GM19328 (cell line): Measurements from ENCODE around the gene SYPL1.
"Not testable (repeated sequence)": the region's sequence is repeated elsewhere in the genome, so short reads cannot be mapped to it uniquely, and the experiment has no call there.

Source experiments
- ATAC-seq: cut with Tn5 transposase; IDR thresholded peaks from one replicate; pipeline ENCODE4 v1.9.1; 2021; ENCODE audit warnings: mild to moderate bottlenecking, moderate library complexity; ENCODE audit not compliant: unreplicated experiment

The SYPL1 gene

GRCh38 chr7:106112118-106112971 is at the start of gene SYPL1:
TSS of gene SYPL1 (minus strand) at chr7:106112312. CDS start at chr7:106112208, 104 bp downstream.
- peak; percentile 85 for ATAC-seq

DNA sequence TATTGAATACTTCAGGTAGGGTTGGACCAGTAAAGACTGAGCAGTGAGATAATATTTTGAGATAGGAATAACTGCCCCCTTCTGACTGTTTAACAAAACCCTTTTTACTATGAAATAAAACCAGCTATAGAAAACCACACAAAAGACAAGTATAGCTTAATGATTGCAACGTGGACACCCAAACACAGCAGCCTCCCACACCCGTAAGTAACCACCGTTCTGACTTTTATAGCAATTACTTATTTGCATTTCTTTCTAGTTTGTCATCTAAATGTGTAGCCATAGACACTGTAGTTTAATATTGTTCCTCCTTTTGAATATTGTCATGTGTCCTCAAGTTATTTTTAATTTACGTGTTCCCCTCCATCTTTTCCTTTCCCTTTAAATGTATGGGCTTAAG is 42.9 kb upstream of the SYPL1 start:
- ATAC-seq = no peak

DNA sequence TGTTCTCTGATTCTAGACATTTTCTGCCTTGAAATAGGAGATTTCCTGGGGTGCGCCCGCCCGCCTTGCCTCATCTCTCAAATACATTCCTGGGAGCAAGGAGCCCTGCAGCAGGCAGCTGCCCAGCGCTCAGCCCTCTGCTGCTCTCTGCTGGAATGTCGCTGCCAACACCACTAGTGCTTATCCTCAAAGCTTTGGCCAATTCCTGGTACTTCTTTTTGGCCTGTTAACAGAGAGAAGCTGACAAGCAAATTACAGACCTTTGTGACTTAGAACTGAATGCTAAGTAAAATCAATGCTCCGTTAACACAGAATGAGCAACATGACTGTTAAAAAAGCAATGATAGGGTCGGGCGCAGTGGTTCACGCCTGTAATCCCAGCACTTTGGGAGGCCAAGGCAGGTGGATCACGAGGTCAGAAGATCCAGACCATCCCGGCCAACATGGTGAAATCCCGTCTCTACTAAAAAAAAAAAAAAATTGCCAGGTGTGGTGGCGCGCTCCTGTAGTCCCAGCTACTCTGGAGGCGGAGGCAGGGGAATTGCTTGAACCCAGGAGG is 41.9 kb upstream of the SYPL1 start:
- no peak for ATAC-seq

DNA sequence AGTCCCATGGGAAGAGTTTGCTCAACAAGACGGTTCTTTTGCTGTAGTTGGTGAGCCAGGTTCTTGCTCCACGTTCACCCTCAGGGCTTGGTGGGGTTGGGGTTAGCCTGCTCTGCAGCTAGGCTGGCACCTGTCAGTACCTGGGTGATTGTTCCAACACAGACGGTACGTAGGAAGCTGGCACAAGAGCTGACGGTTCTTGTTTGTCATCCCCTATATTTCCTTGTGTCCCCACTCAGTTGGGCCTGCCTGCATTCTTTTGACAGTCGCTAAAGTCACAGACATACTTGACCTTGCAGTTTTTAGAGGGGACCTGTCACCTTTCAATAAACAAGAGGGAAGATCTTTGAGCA is 40.2 kb upstream of the SYPL1 start:
- no peak for ATAC-seq

GRCh38 chr7:106151459-106152312 is 39.6 kb upstream of the SYPL1 start:
- ATAC-seq = no peak

DNA sequence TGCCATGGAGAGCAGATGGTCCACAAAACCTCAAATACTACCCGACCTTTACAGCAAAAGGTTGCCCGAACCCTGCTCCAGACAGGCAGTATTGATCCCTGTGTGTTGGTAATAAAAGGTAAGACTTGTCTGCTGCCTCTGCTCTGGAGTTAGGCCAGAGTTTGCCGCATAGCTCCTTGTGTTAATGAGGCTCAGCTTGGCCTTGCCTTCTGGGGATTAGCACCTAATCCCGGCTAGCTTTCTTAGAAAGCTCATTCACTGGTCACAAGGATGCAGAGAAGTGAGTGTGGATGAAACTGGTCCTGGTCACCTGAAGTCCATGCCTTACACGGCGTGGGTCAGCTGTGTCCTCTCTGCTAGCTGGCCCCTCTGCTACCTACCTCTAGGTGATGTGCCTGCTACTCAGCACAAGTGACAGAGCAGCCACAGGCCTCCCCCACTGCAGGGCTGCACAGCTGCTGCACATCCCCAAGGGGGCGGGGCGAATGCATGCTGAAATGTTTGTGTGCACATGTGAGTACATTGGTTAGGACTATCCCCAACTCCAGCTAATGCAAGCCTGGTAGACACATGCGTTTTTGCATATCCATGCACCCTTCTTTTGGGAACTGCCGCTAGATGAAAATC is 31.7 kb upstream of the SYPL1 start:
- ATAC-seq = no peak

DNA sequence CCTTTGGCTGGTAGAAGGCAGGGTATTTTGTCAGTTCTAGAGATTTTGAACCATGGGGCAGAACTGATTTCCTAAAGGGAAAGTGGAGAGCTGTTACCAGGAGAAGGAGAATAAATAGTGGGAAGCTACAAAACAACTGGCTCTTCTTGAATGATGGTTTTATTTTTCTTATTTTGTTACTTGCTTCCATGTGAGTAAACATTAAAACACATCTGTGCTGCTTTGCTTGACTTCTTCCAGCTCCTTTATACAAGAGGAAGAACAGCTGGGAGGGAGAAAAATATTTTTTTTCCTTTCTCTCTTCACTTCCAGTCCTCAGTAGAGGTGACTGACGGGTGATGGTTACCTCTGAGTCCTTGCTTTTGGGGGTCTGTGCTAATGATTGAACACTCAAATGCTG is 30.0 kb upstream of the SYPL1 start:
- ATAC-seq = no peak

DNA sequence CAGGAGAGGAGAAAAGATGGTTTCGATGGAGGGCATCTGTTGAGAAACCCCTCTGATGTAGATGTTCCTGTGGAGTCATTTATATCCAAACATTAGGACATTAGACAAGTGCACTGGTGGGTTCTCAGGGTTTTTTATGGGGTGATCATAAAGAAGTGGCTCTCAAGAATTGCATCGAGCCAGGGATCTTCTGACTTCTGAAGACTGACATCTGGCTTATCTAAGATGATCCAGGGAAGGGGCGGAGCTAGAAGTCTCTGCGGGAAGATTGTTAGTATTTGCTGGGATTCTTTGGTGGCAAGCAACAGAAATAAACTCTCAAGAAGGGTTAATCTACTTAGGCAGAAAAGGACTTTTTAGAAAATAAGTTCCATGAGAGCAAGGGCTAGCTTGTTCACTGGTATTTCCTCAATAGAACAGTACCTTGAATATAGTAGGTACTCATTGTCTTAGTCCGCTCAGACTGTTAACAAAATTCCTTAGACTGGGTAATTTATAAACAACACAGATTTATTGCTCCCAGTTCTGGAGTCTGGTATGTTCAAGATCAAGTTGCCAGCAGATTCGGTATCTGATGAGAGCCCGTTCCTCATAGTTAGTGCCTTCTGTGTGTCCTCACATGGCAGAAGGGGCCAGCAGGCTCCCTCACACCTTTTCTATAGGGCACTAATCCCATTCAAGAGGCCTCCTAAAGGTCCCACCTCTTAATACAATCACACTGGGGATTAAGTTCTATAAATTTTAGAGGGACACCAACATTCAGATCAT is 28.5 kb upstream of the SYPL1 start:
- ATAC-seq = no peak

DNA sequence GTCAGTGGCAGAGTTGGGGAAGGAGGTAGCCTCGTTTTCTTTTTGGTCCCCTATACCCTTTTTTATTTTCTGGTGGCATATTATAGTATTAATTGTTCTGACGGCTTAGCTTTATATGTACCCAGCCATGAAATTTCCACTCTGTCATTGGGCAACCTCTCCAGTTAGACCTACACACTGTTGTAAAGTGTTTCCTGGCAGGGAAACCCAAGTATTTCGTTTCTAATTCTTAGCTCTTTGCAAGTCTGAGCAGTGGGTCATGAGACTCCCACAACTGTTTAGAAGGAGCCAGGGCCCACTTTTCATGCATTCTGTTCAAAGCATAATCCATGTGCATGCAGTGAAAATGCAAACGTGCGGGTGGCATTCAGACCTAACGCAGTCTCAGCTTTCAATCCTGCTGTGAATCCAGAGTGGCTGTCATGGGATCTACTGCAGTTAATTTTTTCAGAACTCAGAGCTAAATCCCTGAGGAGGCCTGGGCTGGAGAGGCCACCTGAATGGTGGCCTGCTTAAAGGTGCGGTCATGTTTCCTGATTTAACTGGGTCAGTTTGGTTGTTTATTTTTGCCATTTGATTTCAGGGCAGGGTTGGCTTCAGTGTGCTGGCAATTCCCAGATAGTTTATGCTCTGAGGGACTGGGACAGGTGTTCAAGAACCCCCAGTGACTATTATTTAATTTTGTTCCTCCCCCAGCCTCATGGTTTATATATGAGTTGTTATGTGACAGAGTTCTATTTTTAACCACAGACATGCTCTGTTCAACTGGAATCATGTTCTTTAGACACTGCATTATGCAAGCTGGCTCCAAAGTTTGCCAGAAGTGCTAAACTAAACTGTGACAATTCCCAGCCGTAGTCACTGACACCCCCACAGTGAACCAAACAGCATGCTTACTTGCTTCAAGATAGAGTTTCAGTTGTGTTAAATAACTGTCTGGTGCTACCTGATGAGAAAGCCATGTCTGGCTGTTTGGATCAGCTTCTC is 27.4 kb upstream of the SYPL1 start:
- no peak for ATAC-seq

GRCh38 chr7:106138776-106139175 is 26.7 kb upstream of the SYPL1 start:
- no peak for ATAC-seq

DNA sequence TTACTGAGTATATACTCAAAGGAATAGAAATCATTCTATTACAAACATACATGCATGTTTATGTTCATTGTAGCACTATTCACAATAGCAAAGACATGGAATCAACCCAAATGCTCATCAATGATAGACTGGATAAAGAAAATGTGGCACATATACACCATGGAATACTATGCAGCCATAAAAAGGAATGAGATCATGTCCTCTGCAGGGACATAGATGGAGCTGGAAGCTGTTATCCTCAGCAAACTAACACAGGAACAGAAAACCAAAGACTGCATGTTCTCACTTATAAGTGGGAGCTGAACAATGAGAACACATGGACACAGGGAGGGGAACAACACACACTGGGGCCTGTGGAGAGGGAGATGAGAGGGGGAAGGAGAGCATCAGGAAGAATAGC is 26.1 kb upstream of the SYPL1 start:
- ATAC-seq = not testable (repeated sequence)

- ATAC-seq = no peak
These were observed 22.1 kb upstream of the SYPL1 start for GRCh38 chr7:106134241-106134640.

DNA sequence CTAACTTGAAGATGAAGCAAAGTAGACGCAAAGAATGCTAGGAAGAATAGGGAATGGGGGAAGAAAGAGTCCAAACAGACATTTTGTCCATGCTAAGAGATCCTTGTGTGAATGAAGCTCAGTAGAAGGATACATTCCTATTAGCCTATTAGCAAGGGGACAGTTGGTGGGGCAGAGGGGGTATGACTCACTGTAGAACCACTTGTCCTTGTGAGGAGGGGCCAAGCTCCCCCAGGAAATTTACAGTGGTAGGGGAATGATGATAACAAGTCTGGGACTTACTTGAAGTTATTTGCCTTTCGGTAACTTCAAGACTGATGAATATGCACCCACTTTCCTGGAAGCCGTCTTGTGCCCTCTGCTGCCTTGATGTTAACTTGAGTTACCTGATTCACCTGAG is 17.2 kb upstream of the SYPL1 start:
- no peak for ATAC-seq

GRCh38 chr7:106128836-106129235 is 16.7 kb upstream of the SYPL1 start:
- no peak for ATAC-seq

GRCh38 chr7:106127984-106128780 is 16.1 kb upstream of the SYPL1 start:
- ATAC-seq = no peak

DNA sequence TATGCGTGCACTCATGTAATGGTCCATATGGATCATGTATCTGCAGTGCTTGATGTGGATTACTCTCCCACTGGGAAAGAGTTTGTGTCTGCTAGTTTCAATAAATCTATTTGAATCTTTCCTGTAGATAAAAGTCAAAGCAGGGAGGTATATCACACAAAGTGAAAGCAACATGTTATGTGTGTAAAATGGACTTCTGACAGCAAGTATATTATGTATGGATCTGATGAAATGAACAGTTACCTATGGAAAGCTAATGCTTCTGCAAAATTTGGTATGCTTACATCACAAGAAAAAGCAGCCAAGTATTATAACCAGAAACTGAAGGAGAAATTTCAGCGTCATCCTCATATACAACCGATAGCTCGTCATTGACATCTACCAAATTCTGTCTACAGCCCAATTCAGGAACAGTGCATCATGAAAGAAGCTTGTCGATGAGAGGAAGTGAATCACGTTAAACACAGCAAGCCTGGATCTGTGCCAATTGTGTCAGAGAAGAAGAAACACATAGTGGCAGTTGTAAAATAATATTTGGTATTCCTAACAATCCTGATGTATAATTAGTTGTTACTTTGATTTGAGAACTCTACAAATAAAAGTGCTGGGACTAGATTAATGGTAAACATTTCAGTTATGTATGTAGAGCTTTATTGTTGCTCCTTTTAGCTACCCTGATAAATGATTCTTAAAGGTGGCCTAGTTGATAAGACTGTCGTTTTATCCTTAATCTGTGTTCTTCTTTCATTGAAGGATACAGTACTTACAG is 14.2 kb upstream of the SYPL1 start:
- ATAC-seq = no peak

GRCh38 chr7:106125417-106125816 is 13.3 kb upstream of the SYPL1 start:
- no peak for ATAC-seq

DNA sequence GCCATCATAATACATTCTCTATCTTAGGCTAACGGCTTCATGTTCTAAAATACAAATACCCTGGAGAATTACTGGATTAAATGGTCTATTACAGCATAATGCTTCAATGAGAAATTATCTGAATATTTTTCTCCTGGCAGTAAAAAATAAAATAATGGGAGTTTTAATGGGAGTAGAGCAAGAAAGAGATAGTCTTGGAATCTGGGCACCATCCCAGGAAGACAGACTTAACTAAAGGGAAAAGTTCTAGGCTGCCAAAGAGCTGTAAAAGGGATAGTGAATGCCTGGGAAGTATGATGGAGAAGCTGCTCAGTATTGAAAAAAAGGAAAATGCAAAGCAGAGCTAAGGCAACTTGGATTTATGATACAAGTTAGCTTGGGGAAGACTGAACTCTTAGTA is 12.1 kb upstream of the SYPL1 start:
- ATAC-seq = no peak
